ENCODE results near the gene EIF3B.

The EIF3B gene

GRCh38 chr7:2417981-2418481 lies 63.4 kb downstream of the EIF3B start:
- TF ChIP-seq CTCF (conservative IDR thresholded peaks at IDR 0.05): no peak
- H3K27ac ChIP-seq: no peak overlapping the region

- no peak for TF ChIP-seq CTCF (conservative IDR thresholded peaks at IDR 0.05)
These were observed 65.7 kb downstream of the EIF3B start for GRCh38 chr7:2420216-2420933.

DNA sequence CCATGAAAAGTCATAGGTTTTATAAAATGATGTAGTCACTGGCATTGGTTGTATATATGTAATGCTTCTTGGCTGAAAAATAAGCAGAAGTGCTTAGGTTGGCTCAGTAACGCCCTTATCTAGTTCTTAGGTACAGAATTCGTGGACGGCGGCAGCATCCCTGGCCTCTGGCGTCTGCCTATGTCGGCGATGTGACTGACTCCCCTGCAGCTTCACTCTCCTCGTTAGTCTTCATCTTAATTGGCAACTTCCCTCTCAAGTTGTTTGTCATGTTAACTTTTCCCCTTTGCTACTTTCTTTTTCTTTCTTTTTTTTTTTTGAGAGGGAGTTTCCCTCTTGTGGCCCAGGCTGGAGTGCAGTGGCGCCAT lies 67.3 kb downstream of the EIF3B start:
- H3K27ac ChIP-seq: no peak overlapping the region
- TF ChIP-seq CTCF (conservative IDR thresholded peaks at IDR 0.05): no peak

More at GRCh38 chr7:2420216-2420933, 65.7 kb downstream of the EIF3B start:
- no peak overlapping the region for H3K27ac ChIP-seq

- H3K27ac ChIP-seq: no peak overlapping the region
- no peak for TF ChIP-seq CTCF (conservative IDR thresholded peaks at IDR 0.05)
These were observed 71.1 kb downstream of the EIF3B start for GRCh38 chr7:2425749-2426148.
